ENCODE results near the gene PRR33. TPM values are rescaled to one million over a fixed set of nuclear protein-coding genes. Genes with fewer than 3 reads are reported as not detected.

Gene PRR33
- total and polyA plus RNA-seq, 4 experiments from 2014 or later: 0.18 TPM; not detected in 3

DNA sequence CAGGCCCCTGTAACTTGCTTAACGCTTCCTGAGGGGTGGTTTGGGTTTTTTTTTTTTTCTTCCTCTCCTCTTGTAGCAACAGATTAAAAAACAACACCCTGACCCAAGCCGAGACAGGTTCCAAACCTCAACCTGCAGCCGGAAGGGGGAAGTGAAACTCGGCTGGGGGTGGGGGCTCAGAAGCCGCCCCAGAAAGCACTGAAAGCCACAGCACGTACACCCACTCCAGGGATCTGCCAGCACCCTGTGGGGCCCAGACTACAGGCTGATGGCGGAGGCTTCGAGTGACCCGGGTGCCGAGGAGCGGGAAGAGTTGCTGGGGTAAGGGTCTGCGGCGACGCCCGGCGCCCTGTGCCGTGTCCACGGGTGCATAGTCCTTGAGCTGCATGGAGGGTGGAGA, 38.8 kb downstream of the PRR33 start, which contains the start of gene LSP1:
LSP1 (plus strand) TSS at position 208 of the 400 bp plus-strand sequence; CDS start at position 269, 61 bp downstream.
- Mint-ChIP-seq H3K4me1 (peaks cover 25 to 77% (median 50%) of the 10 kb centered on the region in 4 donors), H3K4me3 (peak within 1 kb of the TSS; percentile 95 to 99 (median 98)), H3K9me3 (no peaks in the 10 kb centered on the region), H3K36me3 (peaks cover 0 to 20% of the 10 kb centered on the region in 2 donors), H3K27ac (peak within 1 kb of the TSS; percentile 96 to 99 (median 98)), H3K27me3 (no peaks in the 10 kb centered on the region)
- no peaks in the 10 kb centered on the region for H3K27me3 ChIP-seq (ENCODE audit: insufficient read depth, low read length)
- no peaks in the 10 kb centered on the region for H3K9me3 ChIP-seq (ENCODE audit: control insufficient read depth in 1 of 2, low read length in 2 of 2)
- H3K4me1 ChIP-seq (ENCODE audit: insufficient read depth, low read length): peaks cover 82% of the 10 kb centered on the region
- intact Hi-C loops (cut with micrococcal nuclease): loop anchor here (1.0 to 5.0 kb wide), 5 partner anchors 9 to 64 kb away; partner anchors contain the start of genes TNNI2 and TNNT3
- peaks cover 4% of the 10 kb centered on the region for H3K36me3 ChIP-seq (ENCODE audit: insufficient read depth, low read length)
- ChIA-PET CTCF (ENCODE audit: partially characterized antibody) (interaction anchor here (0.9 to 4.8 kb wide), 15 partner anchors 10 to 298 kb away, joined by 3 to 46 read pairs (median 5); partner anchors contain the start of genes MRPL23 and SYT8), POLR2A (ENCODE audit: partially characterized antibody) (interaction anchor here (0.6 to 13.5 kb wide), 17 partner anchors 9 to 449 kb away, joined by 3 to 189 read pairs (median 6); partner anchors contain the start of genes C11orf21, CTSD, DUSP8 and MRPL23)
- peak; percentile 88 to 92 (median 88) for DNase-seq
- H3K4me3 ChIP-seq (ENCODE audit: low read length in 2 of 2): peak within 1 kb of the TSS; percentile 39 to 95
- H3K27ac ChIP-seq (ENCODE audit: low read depth, low read length): peak within 1 kb of the TSS; percentile 77

DNA sequence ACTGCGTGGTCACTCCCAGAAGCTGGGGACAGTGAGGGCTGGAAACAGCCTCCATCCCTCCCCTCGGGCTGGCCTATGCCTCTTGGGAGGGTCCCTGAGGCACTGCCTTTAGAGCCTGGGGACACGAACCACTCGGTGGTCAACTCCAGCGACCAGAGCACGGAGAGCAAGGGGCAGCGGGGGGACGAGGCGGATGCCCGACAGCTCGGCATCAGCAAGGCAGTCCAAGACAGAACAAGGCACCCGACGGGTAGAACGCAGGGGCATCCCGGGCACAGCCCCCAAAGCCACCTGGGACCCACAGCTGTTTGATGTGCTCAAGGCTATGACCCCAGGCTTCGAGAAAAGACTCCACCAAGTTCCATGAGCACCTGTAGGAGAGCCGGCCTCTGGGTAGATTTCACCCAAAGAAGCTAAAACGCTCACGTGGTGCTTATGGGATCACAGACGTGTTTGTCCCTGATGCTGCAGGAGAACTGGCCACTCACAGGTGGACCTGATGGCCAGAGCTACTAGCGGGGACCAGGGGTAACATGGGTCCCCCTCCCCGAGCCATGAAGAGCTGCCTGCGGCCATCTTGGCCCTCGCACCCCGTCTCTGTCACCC, 39.3 kb downstream of the PRR33 start:
- no peaks in the 10 kb centered on the region for H3K9me3 ChIP-seq (ENCODE audit: control insufficient read depth in 1 of 2, low read length in 2 of 2)
- no peak for DNase-seq
- peak overlapping the region; percentile 96 to 99 (median 98) for H3K27ac Mint-ChIP-seq
- intact Hi-C loops (cut with micrococcal nuclease): loop anchor here (1.0 to 5.0 kb wide), 3 partner anchors 14 to 65 kb away; partner anchors contain the start of genes TNNI2 and TNNT3
- H3K27me3 ChIP-seq (ENCODE audit: insufficient read depth, low read length): no peaks in the 10 kb centered on the region
- peak overlapping the region; percentile 39 to 95 for H3K4me3 ChIP-seq (ENCODE audit: low read length in 2 of 2)
- H3K36me3 ChIP-seq (ENCODE audit: insufficient read depth, low read length): peaks cover 4% of the 10 kb centered on the region
- H3K4me1 ChIP-seq (ENCODE audit: insufficient read depth, low read length): peaks cover 82% of the 10 kb centered on the region
- no peaks in the 10 kb centered on the region for H3K27me3 Mint-ChIP-seq
- peaks cover 0 to 17% of the 10 kb centered on the region in 2 donors for H3K36me3 Mint-ChIP-seq
- H3K4me3 Mint-ChIP-seq: peak overlapping the region; percentile 95 to 99 (median 98)
- CTCF ChIA-PET (ENCODE audit: partially characterized antibody): interaction anchor here (0.9 to 4.8 kb wide), 15 partner anchors 9 to 299 kb away, joined by 3 to 46 read pairs (median 4); partner anchors contain the start of genes MRPL23 and SYT8
- POLR2A ChIA-PET (ENCODE audit: partially characterized antibody): interaction anchor here (0.6 to 13.5 kb wide), 13 partner anchors 8 to 449 kb away, joined by 3 to 189 read pairs (median 7); partner anchors contain the start of genes C11orf21, DUSP8, MRPL23 and PRR33
- H3K4me1 Mint-ChIP-seq: peaks cover 25 to 77% (median 53%) of the 10 kb centered on the region in 4 donors
- no peaks in the 10 kb centered on the region for H3K9me3 Mint-ChIP-seq
- peak overlapping the region; percentile 77 for H3K27ac ChIP-seq (ENCODE audit: low read depth, low read length)

GRCh38 chr11:1851468-1852180, 40.1 kb downstream of the PRR33 start:
- intact Hi-C loops (cut with micrococcal nuclease): loop anchor here (1.0 to 5.0 kb wide), 4 partner anchors 13 to 66 kb away; partner anchors contain the start of genes TNNI2 and TNNT3
- ChIA-PET CTCF (ENCODE audit: partially characterized antibody) (interaction anchor here (1.0 to 4.8 kb wide), 14 partner anchors 9 to 451 kb away, joined by 3 to 46 read pairs (median 4); partner anchors contain the start of genes SYT8 and TNNI2), POLR2A (ENCODE audit: partially characterized antibody) (interaction anchor here (0.6 to 13.5 kb wide), 17 partner anchors 8 to 300 kb away, joined by 3 to 189 read pairs (median 4); partner anchors contain the start of genes CTSD, MRPL23, PRR33 and TNNI2)
- peak overlapping the region; percentile 39 to 95 for H3K4me3 ChIP-seq (ENCODE audit: low read length in 2 of 2)
- no peaks in the 10 kb centered on the region for H3K27me3 ChIP-seq (ENCODE audit: insufficient read depth, low read length)
- H3K36me3 Mint-ChIP-seq: peaks cover 0 to 17% of the 10 kb centered on the region in 2 donors
- peak overlapping the region; percentile 81 to 99 (median 98) for H3K4me3 Mint-ChIP-seq
- H3K36me3 ChIP-seq (ENCODE audit: insufficient read depth, low read length): peaks cover 4% of the 10 kb centered on the region
- H3K4me1 ChIP-seq (ENCODE audit: insufficient read depth, low read length): peaks cover 76% of the 10 kb centered on the region
- peaks cover 28 to 83% (median 57%) of the 10 kb centered on the region in 4 donors for H3K4me1 Mint-ChIP-seq
- no peaks in the 10 kb centered on the region for H3K9me3 Mint-ChIP-seq
- H3K27ac Mint-ChIP-seq: peak overlapping the region; percentile 96 to 99 (median 98)
- H3K27me3 Mint-ChIP-seq: no peaks in the 10 kb centered on the region
- DNase-seq: no peak
- peak overlapping the region; percentile 77 for H3K27ac ChIP-seq (ENCODE audit: low read depth, low read length)
- no peaks in the 10 kb centered on the region for H3K9me3 ChIP-seq (ENCODE audit: control insufficient read depth in 1 of 2, low read length in 2 of 2)

DNA sequence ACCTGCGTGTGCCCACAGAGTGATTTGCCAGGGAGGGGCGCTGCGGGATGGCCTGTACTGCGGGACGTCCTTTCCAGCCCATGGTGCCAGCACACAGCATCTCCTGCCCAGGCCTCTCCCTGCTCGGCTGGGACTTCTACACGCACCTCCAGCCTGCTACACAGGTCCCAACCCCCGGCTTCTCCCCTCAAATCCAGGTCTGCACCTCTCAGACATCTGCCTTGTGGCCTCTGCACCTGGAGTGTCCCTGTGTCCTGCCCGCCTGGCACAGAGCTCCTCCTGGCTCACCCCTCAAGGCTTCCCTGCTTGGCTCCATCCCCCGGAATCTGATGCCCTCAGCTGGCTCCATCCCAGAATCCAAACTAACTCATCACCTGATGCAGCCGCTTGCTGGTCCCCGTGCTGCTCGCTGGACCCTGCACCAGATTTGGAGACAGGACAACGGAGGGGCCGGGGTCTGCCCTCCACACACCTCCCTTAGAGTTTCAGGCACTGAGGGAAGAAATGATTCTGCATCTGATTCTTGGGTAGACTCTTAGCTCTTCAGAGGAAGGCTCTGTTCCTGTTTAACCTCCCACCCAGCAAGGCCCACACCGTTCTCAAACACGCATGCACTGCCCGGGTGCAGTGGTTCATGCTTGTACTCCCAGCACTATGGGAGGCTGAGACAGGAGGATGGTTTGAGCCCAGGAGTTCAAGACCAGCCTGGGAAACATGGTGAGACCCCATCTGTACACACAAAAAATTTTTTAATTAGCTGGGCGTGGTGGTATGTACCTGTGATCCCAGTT, 42.9 kb downstream of the PRR33 start:
- Mint-ChIP-seq H3K27ac (peak overlapping the region; percentile 72 to 98 (median 82)), H3K4me1 (peaks cover 43 to 91% (median 71%) of the 10 kb centered on the region in 4 donors), H3K4me3 (peak overlapping the region in 5 of 8 donors; percentile 9 to 70 (median 46)), H3K9me3 (peaks cover 0 to 2% (median 0%) of the 10 kb centered on the region in 8 donors), H3K27me3 (no peaks in the 10 kb centered on the region), H3K36me3 (peaks cover 0 to 12% of the 10 kb centered on the region in 2 donors)
- CTCF ChIA-PET (ENCODE audit: partially characterized antibody): interaction anchor here (1.2 to 3.3 kb wide), 6 partner anchors 11 to 196 kb away, joined by 3 to 12 read pairs (median 4); no protein-coding TSS in a partner anchor
- H3K27ac ChIP-seq (ENCODE audit: low read depth, low read length): no peak overlapping the region
- no peaks in the 10 kb centered on the region for H3K9me3 ChIP-seq (ENCODE audit: control insufficient read depth in 1 of 2, low read length in 2 of 2)
- no peak for DNase-seq
- H3K4me1 ChIP-seq (ENCODE audit: insufficient read depth, low read length): peaks cover 79% of the 10 kb centered on the region
- POLR2A ChIA-PET (ENCODE audit: partially characterized antibody): interaction anchor here (0.9 to 13.5 kb wide), 9 partner anchors 8 to 551 kb away, joined by 3 to 189 read pairs (median 6); partner anchors contain the start of genes PRR33 and TSSC4
- no peak overlapping the region for H3K4me3 ChIP-seq (ENCODE audit: low read length in 2 of 2)
- no peaks in the 10 kb centered on the region for H3K36me3 ChIP-seq (ENCODE audit: insufficient read depth, low read length)
- no peaks in the 10 kb centered on the region for H3K27me3 ChIP-seq (ENCODE audit: insufficient read depth, low read length)
- intact Hi-C loops (cut with micrococcal nuclease): no loop called here

DNA sequence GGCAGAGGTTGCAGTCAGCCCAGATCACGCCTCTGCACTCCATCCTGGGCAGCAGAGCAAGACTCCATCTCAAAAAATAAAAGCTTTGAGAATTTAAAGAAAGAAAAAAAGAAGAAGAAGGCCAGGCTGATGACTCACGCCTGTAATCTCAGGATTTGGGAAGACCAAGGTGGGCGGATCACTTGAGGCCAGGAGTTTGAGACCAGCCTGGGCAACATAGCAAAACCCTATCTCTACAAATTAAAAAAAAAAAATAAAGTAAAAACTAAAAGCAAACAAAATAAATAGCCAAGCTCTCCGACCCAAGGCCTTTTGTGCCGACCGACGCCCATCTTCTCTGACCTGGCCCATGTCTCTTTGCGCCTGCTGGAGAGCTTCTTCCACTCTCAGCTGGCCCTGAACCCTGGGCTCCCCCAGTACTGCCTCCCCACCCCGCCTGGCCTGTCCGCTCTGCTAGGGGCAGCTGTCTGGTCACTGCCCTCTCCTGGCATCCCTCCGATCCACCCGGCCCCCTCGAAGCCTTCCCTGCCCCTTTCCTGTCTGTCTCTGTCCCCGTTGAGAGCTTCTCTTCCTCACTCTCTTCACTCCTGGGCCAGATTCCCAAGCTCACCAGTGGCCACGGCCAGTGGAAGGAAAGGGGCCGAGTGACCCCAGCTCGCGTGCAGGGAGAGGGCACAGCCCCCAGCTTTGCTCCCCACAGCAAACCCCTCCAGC, 43.6 kb downstream of the PRR33 start:
- ChIA-PET POLR2A (ENCODE audit: partially characterized antibody) (interaction anchor here (0.9 to 13.5 kb wide), 8 partner anchors 9 to 75 kb away, joined by 3 to 189 read pairs (median 5); partner anchors contain the start of gene PRR33), CTCF (ENCODE audit: partially characterized antibody) (interaction anchor here (1.0 to 3.3 kb wide), 7 partner anchors 12 to 195 kb away, joined by 3 to 12 read pairs (median 4); no protein-coding TSS in a partner anchor)
- H3K27ac Mint-ChIP-seq: peak overlapping the region in 5 of 7 donors; percentile 29 to 80 (median 37)
- peaks cover 46 to 98% (median 73%) of the 10 kb centered on the region in 4 donors for H3K4me1 Mint-ChIP-seq
- H3K27me3 ChIP-seq (ENCODE audit: insufficient read depth, low read length): no peaks in the 10 kb centered on the region
- no peak overlapping the region for H3K4me3 Mint-ChIP-seq
- H3K9me3 Mint-ChIP-seq: peaks cover 0 to 2% (median 0%) of the 10 kb centered on the region in 8 donors
- peaks cover 87% of the 10 kb centered on the region for H3K4me1 ChIP-seq (ENCODE audit: insufficient read depth, low read length)
- H3K9me3 ChIP-seq (ENCODE audit: control insufficient read depth in 1 of 2, low read length in 2 of 2): no peaks in the 10 kb centered on the region
- DNase-seq: no peak
- H3K27ac ChIP-seq (ENCODE audit: low read depth, low read length): no peak overlapping the region
- intact Hi-C loops (cut with micrococcal nuclease): no loop called here
- no peak overlapping the region for H3K4me3 ChIP-seq (ENCODE audit: low read length in 2 of 2)
- peaks cover 0 to 4% of the 10 kb centered on the region in 2 donors for H3K36me3 Mint-ChIP-seq
- H3K27me3 Mint-ChIP-seq: no peaks in the 10 kb centered on the region
- H3K36me3 ChIP-seq (ENCODE audit: insufficient read depth, low read length): no peaks in the 10 kb centered on the region

Data from CD4-positive, alpha-beta memory T cell (primary cell).